ENCODE results near the gene DEPP1.

The DEPP1 gene

GRCh38 chr10:44965104-44965503, 13.5 kb downstream of the DEPP1 start:
- no peak for FAIRE-seq

- no peak for FAIRE-seq
These were observed 14.6 kb downstream of the DEPP1 start for GRCh38 chr10:44963772-44964633.

GRCh38 chr10:44962870-44963738, 15.5 kb downstream of the DEPP1 start:
- FAIRE-seq: no peak

GRCh38 chr10:44961931-44962750, 16.5 kb downstream of the DEPP1 start:
- FAIRE-seq: no peak

- no peak for FAIRE-seq
These were observed 17.4 kb downstream of the DEPP1 start for GRCh38 chr10:44961230-44961571.

- FAIRE-seq: no peak
These were observed 18.0 kb downstream of the DEPP1 start for GRCh38 chr10:44960482-44961229.

- FAIRE-seq: no peak
These were observed 18.5 kb downstream of the DEPP1 start for GRCh38 chr10:44960088-44960460.

GRCh38 chr10:44959247-44960087, 19.1 kb downstream of the DEPP1 start, which contains the start of gene RASSF4:
TSS of gene RASSF4 (plus strand) at chr10:44959802. CDS start at chr10:44970203, 10,401 bp downstream.
- no peak for FAIRE-seq

GRCh38 chr10:44958898-44959246, 19.7 kb downstream of the DEPP1 start:
- FAIRE-seq: no peak

GRCh38 chr10:44958196-44958897, 20.3 kb downstream of the DEPP1 start:
- FAIRE-seq: no peak

GRCh38 chr10:44956717-44957706, 21.6 kb downstream of the DEPP1 start:
- FAIRE-seq: no peak

- no peak for FAIRE-seq
These were observed 22.4 kb downstream of the DEPP1 start for GRCh38 chr10:44956226-44956625.

- FAIRE-seq: no peak
These were observed 23.1 kb downstream of the DEPP1 start for GRCh38 chr10:44955413-44956070.

- FAIRE-seq: no peak
These were observed 23.6 kb downstream of the DEPP1 start for GRCh38 chr10:44954962-44955361.

GRCh38 chr10:44954042-44954441, 24.6 kb downstream of the DEPP1 start:
- FAIRE-seq: no peak

GRCh38 chr10:44952779-44953231, 25.8 kb downstream of the DEPP1 start:
- no peak for FAIRE-seq

- no peak for FAIRE-seq
These were observed 26.9 kb downstream of the DEPP1 start for GRCh38 chr10:44951576-44952226.

Measured in A204.1 (cell line).